GM12891 (cell line): ENCODE results near the gene TEX2.

ENCODE experiments used
- PAX5 ChIP-seq: IDR thresholded peaks from 2 replicates; pipeline ENCODE4 v1.6.1; 2011; ENCODE audit warnings: low read length, moderate library complexity, mild to moderate bottlenecking; ENCODE audit not compliant: insufficient read depth, severe bottlenecking
- POLR2A ChIP-seq: IDR thresholded peaks from 2 replicates; pipeline ENCODE4 v1.6.1; 2011; ENCODE audit warnings: low read depth, low read length, control low read depth
- POLR2AphosphoS5 ChIP-seq: IDR thresholded peaks from 2 replicates; pipeline ENCODE4 v1.6.1; 2011; ENCODE audit warnings: low read depth, low read length, control low read depth
- SPI1 ChIP-seq: IDR thresholded peaks from 2 replicates; pipeline ENCODE4 v1.6.1; 2011; ENCODE audit warnings: low read depth, low read length, control low read depth
- TAF1 ChIP-seq: IDR thresholded peaks from 2 replicates; pipeline ENCODE4 v1.6.1; 2011; ENCODE audit warnings: low read depth, low read length, control low read depth

- TF ChIP-seq POLR2AphosphoS5 (no peak), TAF1 (no peak), SPI1 (no peak), POLR2A (no peak), PAX5 (no peak)
Measured at GRCh38 chr17:64124609-64125008, 138.5 kb downstream of the TEX2 start.
